ENCODE data around the gene CRMP1. TPM values are rescaled to one million over a fixed set of nuclear protein-coding genes. Genes with fewer than 3 reads are reported as not detected.

Gene CRMP1
- under 0.01 and 0.86 TPM in 2 replicates for total RNA-seq

DNA sequence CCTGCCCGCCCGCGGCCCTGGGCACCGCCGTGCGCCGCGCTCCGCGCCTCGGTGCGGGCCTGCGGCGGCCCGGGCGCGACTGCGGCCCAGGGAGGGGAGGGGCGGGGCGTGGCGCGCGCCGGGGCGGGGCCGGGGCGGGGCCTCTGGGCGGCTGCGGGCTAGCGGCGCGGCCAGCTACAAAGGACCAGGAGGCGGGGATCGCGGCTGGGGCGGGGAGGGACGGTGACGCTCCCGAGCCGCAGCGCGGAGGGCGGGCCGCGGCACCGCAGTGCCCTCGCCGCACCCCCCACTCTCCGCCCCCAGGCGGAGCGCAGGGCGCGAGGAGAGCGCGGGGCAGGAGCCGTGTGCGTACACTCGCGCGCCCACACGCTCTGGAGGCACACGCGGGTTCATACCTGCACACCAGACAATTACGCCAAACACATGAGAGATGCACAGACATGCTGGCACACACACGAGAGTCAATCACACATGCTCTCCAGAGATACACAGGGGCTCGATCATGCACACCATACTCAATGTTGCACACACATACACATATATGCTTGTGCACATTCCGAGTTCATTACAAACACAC, at the start of gene CRMP1:
CRMP1 (minus strand) TSS at position 83 of the 577 bp plus-strand sequence. CDS start 117 bp downstream, outside the sequence.

Other genes starting within 250 kb of the CRMP1 start
- gene EVC2, start 184.5 kb downstream of the CRMP1 start, total RNA-seq = 12.0 and 15.9 TPM in 2 replicates
- 42.9 and 54.7 TPM in 2 replicates for gene EVC, start 181.9 kb downstream of the CRMP1 start, total RNA-seq
- gene C4orf50, start 125.3 kb upstream of the CRMP1 start, total RNA-seq = not detected in 2 replicates

Data from bronchial smooth muscle cell (primary cell).